ENCODE measurements around the gene XXYLT1.
"Not testable (repeated sequence)": the region's sequence is repeated elsewhere in the genome, so short reads cannot be mapped to it uniquely, and the experiment has no call there.

Gene XXYLT1

DNA sequence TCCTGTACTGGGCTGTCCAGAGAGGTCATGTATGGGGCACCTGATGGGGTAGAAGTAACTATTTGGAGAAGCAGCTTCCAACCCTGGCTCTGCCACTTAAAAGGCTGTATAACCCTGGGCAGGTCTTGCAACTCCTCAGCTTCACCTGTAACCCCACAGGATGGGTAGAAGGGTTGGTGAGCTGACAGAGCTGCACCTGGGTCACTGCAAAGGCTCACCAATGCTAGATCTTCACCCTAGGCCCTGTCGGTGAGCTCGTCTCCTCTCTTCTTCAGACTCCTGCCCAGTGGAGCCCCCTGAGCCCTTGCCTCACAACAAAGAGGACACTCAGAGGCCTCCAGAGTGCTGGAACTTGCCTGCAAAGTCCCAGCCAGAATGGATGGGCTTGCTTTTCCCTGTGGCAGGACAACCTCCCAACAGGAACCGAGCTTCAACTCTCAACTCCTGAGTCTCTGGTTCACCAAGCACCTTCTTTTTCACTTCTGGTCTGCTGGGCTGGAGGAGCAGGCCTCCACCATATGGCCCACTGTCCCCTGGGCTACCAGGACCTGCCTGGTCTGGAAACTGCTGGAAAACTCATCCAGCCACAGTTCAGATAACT lies 45.9 kb downstream of the XXYLT1 start:
- no peak for DNase-seq

DNA sequence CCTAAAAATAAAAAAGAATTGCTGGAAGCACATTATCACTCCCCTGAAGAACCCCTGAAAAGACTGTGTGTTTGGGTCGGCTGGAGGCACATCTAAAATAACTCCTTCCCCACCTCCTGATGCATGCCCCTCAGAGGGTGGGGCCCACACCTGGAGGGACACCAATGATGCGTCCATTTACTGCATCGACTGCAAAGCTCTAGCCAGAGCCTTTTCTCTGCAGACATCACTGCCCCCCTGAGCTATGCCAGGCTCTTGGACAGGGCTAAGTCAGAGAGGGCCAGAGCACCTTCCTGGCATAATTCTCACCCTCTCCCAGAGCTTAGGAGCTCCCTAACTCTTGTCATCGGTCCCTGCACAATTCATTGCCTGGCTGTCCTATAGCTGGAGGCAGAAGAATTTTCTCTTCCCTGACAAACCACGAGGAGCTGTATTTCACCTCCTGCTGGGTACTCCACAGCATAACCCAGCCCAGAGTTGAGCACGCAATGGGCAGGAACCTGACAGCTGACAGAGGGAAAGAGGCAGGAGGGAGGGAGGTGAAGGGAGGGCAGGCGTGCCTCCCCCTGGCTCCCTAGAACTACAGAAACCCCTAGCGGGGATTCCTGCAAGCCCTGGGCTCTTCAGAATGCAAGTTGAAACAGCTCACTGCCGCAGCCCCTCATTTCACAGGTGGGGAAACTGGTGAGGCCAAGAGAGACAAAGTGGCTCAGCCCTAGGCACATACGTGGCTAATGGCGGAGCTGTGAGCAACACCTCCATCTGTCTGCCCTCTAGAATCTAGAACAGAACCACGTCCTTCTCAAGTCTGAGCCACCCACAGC lies 46.6 kb downstream of the XXYLT1 start:
- no peak for DNase-seq

DNA sequence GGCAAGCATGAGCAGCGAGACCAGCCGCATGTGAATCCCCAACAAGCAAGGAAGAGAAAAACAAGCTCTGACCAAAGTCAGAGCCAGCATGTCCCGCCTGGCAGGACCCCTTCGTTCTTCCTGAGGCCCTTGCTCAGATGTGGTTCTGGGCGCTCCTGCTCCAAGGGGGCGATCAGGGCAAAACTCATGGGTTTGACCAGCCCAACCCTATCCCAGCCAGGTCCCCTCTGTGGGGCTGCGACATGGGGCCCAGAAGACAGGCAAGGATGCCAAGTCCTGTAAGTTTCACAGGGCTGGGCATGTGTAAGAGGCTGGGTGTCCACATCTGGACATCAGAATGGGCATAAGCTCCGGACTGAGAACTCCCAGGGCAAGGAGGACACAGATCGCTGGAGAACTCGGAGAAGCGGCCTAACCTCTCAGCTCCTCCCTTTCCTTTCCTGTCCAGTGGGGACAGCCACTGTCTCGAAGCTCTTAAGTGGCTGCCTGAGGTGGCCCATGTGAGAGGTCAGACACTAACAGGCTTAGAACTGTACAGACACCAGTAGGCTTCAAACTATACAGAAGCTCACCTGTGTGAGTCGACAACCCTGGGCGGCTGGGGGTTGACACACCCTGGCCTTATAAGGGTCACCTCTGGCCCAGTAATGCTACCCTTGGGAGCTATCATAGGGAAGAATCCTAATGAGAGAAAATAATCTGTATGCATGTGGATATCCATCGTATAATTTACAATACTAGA lies 48.9 kb downstream of the XXYLT1 start:
- DNase-seq: no peak

DNA sequence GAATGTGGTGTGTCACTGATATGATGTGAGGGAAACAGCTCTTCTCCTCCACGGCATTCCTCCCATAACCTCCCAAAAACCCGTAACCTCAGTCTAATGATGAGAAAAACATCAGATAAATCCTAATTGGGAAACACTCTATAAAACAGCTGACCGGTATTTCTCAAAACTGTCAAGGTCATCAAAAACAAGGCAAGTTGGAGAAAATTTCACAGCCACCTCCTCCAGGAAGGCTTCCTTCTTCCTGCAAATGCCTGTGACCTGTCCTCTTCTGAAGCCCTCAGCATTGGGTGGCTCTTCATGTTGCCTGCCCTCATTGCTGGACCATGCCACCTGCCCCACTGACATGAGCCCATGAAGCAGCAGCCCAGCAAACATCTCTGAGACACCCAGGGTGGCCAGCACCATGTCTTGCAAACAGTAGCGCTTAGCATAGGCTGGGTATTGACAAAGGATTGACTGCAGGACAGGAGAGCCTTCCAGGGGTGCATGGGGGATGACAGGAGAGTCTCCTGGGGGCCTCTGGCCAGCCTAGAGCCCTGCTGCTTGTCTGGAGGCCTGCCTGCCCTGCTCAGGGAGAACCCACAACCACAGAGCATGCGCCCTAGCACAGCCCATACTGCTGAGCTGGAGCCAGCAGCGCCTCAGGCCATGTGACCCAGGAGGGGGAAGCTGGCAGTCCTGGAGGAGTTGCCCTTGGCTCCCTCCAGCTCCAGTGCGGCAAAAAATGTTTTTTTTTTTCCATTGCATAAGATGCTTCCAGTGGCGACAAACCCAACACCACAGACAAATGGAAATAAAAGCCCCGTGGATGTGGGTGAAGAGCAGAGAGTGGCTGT lies 49.7 kb downstream of the XXYLT1 start:
- DNase-seq: no peak

DNA sequence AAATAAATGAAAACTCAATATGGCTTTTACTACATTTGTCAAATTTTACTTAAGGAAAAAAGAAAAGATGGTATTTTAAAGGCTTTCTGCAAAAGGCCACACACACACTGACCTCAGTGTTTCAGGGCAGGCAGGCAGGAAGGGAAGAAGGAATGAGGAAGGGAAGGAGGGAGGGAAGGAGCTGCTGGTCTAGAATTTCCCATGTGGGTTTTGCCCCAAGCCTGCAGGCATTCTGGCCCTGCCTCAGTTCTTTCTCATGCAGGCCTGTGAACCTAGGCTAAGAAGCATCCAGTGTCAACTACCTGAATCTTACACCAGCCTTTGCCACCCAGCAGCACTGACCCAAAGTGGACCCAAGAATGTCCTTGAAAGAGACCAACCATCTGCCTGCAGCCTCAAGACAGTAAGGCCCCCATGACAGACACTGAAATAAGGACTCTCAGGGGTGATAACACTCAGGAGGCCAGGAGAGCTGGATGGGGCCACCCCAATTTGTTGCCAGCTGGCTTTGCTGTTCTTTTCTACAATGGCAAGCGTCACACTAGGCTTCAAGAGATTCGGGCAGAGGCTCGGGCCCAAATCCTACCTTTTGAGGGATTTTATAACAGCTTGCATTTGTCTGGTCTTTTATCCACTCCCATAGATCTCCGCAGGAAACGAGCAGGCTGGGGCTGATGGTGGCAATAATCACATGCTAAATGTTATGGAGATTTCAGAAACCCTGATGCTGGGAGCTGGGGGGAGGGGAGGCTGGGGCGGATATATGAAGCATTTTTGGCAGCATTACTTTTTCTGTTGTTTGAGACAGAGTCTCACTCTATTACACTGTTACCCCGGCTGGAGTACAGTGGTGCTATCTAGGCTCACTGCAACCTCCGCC lies 51.4 kb downstream of the XXYLT1 start:
- no peak for DNase-seq

DNA sequence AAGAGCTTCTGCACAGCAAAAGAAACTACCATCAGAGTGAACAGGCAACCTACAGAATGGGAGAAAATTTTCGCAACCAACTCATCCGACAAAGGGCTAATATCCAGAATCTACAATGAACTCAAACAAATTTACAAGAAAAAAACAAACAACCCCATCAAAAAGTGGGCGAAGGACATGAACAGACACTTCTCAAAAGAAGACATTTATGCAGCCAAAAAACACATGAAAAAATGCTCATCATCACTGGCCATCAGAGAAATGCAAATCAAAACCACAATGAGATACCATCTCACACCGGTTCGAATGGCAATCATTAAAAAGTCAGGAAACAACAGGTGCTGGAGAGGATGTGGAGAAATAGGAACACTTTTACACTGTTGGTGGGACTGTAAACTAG lies 52.6 kb downstream of the XXYLT1 start:
- not testable (repeated sequence) for DNase-seq

DNA sequence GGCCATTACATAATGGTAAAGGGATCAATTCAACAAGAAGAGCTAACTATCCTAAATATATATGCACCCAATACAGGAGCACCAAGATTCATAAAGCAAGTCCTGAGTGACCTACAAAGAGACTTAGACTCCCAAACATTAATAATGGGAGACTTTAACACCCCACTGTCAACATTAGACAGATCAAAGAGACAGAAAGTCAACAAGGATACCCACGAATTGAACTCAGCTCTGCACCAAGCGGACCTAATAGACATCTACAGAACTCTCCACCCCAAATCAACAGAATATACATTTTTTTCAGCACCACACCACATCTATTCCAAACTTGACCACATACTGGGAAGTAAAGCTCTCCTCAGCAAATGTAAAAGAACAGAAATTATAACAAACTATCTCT lies 55.4 kb downstream of the XXYLT1 start:
- not testable (repeated sequence) for DNase-seq

DNA sequence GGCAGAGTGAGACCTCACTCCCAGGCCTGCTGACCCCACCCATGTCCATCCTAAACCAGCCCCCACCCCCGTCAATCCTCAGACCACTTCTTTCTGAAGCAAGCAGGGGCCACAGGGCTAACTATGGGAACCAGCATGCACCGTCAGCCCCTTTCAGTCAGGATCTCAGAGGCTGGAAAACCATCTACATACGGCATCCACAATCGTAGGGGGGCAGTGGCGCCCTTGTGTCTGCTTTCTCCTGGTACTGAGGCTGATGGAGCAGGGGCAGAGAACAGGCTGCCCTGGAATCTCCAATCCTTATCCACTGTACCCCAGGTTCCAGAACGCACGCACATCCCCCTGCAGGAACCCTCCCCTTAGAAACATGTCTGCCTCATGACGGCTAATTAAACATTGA lies 56.6 kb downstream of the XXYLT1 start:
- no peak for DNase-seq

DNA sequence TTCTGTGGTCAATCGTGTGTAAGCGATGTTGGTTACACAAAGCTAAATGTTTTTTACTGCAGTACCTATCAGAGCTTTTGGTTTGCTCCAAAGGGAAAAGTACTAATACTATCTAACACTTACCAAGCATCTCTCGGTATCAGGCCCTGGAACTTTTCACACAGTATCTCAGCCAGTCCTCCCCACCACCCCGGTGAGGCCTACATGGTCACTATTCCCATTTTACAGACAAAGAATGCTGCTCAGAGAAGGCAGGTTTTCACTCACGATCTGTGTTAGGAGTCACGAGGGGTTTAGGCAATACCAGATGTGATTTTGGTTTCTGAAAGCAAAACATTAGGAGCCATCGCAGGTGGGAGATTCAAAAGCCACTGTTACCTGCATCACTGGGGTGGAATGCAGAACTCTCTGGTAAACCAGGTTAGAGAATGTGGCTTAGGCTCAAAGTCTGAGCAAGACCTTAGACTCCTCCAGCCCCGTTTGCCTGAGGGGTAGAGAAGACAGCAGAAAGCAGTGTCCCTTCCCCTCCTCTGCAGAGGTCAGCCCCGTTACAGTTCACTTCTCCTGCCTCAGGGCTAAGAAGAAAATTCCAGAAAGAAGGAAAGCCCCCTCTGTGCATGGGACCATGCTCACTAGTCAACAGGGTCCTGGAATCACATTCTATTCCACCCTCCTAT lies 57.2 kb downstream of the XXYLT1 start:
- DNase-seq: no peak

DNA sequence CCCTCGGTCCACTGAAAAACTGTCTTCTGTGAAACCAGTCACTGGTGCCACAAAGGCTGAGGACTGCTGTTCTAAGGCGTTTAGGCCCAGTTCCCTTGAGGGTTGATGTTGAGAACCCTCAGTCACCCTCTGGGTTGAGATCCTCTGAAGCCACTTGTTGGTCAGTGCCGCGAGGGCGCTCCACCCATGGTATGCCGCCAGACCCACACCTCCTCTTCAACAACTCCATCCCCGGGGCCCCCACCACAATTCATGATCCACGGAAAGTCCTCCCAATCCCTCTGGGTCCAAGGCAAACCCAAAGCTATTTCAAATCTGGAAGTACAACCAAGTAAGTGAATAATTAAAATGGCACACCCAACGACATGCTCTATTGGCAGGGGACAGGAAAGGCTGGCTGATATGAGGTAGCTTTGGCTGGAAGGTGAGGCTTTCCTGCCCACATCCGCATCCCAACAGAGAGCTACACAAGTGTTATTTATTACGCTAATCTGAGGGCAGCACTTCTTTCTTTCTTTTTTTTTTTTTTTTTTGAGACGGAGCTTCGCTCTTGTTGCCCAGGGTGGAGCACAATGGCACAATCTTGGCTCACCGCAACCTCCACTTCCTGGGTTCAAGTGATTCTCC lies 58.1 kb downstream of the XXYLT1 start:
- DNase-seq: no peak

DNA sequence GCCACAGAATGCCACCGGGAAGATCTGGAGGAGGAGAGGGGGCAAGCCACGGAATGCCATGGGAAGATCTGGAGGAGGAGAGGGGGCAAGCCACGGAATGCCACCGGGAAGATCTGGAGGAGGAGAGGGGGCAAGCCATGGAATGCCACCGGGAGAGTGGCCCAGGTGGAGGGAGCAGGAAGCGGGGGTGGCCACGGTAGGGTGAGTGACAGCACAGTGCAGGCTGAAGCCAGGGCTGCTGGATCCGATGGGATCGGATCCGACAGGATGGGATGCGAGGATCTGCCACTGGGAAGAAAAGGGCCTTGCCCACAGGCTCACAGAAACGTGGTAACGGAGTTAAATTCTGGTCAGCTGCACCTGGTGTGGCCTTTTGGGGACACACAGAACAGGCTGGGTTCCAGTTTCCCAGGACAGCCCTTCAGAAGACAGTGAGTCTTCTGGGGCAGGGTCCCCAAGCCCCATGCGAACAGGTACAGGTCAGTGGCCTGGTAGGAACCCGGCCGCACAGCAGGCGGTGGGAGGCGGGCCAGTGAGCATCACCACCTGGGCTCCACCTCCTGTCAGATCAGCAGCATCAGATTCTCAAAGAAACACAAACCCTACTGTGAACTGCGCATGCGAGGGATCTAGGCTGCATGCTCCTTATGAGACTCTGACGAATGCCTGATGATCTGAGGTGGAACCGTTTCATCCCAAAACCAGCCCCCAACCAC lies 58.8 kb downstream of the XXYLT1 start:
- DNase-seq: no peak

DNA sequence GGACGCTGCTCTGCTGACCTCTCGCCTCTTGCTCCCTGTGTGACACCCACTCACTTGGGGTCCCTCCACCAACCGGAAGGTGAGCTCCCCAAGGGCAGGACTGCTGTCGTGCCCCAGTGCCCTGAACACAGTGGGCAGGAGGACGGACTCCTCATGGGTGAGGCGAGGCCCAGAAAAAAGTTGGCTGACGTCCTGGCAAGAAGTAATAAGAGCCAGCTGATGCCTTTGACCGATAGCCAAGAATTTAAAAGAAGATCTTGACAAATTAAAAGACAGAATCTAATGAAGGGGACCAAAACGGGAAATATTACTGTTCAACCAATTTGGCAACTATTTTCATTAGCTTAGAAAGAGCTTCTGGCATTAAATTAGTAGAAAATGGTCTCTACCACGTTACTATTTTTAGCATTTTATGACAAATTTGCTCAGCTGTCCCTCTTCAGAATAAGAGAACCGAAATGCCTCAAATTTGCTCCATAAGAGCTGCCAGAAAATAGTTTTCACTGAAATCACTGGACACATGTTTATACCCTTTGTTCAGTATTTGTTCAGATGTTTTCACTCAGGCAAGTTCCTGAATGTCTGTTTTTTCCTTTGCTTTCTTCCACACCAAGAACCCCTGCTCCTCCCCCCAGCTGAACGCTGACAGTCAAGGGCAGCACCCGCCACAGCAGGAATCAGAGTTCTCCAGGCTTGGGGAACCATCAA lies 60.5 kb downstream of the XXYLT1 start:
- no peak for DNase-seq

DNA sequence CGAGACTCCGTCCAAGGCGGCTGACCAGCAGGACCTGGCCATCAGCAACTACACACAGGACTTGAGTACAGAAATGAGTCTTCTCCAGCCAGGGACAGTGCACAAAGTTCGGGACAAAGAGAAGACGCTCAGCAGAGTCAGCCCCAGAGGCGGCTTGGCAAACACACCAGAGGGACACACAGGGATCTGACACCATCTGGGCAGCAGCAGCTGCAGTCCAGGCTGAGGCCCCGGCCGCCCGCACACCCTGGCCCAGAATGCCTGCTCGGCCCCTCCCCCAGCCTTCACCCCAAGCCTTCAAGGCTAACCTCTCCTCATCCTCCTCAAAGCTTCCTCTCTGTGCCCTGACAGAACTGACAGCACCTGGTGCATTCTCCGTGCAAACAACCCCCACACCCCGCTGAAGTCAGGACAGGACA lies 61.1 kb downstream of the XXYLT1 start:
- no peak for DNase-seq

DNA sequence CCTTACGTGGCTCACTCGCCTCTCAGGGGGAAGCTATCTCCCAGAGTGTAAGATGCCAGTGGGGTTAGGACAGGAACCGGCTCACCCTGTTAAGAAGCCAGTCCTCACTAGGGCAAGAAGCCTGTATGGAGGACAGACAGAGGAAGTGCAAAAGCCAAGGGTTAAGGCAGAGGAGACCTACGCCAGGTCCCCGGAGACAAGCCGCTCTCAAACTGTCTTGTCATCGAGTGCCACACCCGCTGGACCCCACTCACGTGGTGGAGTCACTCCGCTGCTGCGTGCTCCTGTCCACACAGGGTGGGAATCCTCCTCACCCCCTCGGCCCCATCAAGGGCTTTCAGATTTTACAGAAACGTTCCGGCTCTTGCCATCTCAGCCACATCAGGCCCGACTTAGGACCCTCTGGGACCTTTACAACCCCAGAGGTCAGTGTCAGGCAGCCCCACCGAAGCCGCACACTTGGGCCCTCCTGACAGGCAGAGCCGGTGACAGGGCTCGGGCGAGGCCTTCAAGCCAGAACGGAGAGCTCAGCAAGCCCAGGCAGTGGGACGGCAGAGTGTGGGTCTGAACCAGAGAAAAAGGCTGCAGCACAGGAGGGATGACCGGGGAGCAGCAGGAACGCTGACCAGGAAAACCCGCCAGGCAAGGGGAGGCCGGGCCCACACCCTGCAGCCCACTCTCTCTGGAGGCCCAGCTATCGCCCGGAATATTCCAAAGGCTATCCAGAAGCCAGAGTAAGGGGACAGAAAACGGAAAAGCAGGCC lies 61.7 kb downstream of the XXYLT1 start:
- DNase-seq: no peak

DNA sequence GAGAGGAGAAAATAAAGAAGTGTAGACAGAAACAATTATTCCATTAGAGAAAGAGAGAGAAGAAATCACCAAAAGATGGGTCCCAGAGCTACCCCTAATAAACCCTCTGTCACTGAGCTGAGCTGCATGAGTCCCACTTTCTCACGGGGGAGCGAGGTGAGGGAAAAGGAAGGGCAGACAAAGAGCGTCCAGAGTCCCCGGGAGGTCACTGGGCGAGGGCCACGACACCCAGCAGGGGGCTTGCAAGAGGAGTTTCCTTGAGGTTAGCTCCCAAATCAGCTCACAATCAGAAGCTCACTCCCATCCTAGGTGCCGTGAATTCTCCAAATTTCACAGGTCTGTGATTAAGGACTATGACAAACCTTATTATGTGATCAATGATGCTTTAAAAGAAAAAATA lies 62.3 kb downstream of the XXYLT1 start:
- no peak for DNase-seq

DNA sequence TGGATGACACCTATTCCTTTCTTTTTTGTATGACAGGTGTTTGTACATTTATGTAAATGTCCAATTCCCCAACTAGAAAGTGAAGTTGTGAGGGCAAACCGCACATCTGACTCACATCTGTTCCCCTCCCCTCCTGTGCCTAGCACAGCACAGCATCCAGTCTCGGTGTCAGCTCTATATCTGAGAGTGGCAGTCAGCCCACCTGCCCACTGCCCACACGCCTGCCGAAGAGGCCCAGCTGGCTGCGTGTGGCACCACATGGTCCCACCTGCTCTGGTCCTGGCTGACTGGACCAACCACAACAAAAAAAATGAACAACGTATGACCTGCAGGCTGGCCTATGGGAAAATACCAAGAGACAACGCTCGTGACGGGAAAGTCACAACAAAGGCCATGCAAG lies 62.8 kb downstream of the XXYLT1 start:
- no peak for DNase-seq

DNA sequence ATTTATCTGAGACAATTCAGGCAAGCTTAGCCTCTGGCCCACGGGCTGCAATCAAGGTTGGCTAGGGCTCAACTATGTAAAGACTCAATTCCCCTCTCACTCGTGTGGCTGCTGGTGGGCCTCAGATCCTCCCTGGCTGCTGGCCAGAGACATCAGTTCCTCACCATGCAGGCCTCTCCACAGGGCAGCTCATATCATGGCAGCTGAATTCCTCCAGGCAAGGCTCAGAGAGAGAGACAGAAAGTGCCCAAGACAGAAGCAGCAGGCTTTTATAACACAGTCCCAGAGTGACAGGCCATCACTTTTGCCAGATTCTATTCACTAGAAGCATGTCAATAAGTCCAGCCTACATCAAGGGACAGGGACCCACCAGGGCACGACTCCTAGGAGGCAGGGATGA lies 63.2 kb downstream of the XXYLT1 start:
- no peak for DNase-seq

DNA sequence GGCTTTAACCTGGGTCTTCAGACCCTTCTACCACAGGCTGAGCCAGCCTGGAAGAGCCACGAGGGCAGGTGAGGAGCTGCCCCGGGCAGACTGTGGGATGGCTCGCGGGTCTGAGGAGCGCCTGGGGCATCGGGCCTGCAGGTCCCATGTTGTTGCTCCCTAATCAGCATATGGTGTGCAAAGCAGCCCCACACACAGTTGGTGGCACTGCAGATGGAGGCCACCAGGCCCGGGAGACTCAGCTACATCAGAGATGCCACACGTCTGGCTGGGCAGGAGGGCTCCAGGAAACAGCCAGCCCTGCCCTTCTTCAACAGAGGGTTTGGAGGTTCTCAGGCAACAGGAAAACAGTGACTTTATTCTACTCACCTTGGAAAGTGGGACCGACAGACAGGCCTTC lies 63.9 kb downstream of the XXYLT1 start:
- no peak for DNase-seq
